Fibroblast of the conjunctiva (primary cell): ENCODE measurements around the gene BRICD5.

ENCODE experiments used
- DNase-seq: peaks from one replicate; pipeline ENCODE4 v3.0.0-alpha.2; 2010; ENCODE audit warnings: low read depth

Gene BRICD5

DNA sequence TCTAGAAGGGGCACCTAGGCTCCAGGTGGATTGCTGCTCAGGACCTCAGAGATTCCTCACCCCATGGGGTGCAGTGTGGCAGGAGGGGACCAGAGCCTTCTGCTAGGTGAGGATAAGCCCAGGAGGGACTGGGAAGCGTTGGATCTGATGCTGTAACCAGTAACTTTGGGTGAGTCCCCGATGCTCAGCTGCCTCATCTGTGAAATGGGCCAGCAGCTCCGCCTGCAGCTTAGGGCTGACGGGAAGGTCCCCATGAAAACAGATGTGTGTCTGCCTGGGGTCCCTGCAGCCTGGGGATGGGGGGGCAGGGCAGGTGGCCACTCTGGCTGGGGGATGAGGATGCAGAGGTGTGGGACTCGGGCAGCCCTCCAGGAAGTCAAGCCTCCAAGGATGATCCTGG is 11.6 kb downstream of the BRICD5 start:
- DNase-seq: no peak

DNA sequence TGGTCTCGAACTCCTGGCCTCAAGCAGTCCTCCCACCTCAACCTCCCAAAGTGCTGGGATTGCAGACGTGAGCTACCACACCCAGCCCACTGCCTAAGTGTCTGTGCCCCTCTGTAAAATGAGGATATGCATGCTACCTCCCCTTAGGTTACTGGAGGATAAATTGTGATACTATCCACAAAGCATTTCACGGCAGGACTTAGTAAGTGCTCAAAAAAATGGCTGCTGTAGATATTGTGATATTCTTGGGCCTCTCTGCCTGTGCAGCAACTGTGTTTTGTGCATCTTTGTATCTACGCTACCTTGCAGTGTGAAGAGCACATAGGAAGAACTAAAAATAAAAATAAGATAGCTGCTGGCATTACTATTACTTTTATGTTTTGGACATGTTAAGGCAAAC is 12.4 kb downstream of the BRICD5 start:
- no peak for DNase-seq

DNA sequence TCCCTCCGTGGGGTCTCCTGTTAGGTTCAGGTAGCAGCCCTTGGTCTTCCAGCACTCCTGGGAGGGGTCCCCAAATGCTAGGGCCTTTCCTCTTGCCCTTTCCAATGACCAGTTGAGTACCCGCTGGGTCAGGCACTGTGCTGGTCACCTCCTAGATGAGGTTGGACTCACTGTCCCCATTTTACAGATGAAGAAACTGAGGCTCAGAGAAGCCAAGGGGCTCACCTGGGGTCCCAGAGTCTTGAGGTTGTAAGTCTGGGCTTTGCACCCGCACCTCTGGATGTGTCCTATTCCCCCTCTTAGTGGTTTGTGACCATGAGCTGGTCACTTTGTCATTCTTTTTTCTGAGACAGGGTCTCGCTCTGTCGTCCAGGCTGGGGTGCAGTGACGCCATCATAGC is 12.9 kb downstream of the BRICD5 start:
- DNase-seq: no peak

- no peak for DNase-seq
Observed at GRCh38 chr16:2196981-2197511, 13.6 kb downstream of the BRICD5 start.

DNA sequence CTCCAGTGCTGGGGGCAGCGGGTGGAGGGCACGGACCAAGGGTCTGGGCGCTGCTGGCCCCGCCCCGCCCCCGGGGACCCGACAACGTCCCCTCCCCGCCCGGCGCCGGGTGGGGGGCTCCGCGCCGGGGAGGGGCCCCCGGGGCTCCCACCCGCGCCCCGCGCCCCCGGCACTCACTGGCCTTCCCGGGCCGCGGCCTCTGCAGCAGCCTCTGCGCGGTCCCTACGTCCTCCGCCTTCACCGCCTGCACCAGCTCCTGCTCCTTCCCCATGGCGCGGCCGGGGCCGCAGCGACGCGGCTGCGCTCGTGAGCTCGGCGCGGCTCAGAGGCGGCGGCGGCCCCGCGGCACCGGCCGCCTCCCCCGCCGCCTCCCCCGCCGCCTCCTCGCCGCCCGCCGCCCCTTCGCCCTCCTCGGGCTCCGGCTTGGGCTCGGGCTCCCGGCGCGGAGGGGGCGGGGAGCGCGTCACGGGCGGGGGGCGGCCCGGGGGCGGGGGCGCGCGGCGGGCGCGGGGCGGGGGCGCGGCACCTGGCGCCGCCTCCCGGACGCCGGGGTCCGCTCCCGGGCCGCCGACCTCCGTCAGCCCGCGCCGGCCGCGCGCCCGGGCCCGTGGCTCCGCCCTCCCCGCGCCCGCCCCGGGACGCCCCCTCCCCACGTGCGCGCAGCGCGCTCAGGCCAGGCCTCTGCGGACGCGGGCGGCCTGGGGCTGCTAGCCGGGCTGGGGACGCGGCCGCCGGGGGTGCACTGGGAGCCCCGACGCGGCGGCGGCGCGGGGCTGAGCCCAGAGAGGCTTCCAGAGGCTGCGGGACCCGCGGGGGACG is 14.3 kb downstream of the BRICD5 start, which contains the start of gene CASKIN1:
CASKIN1 (minus strand) TSS at position 444 of the 819 bp plus-strand sequence; CDS start at position 271, 173 bp downstream.
- DNase-seq: no peak

DNA sequence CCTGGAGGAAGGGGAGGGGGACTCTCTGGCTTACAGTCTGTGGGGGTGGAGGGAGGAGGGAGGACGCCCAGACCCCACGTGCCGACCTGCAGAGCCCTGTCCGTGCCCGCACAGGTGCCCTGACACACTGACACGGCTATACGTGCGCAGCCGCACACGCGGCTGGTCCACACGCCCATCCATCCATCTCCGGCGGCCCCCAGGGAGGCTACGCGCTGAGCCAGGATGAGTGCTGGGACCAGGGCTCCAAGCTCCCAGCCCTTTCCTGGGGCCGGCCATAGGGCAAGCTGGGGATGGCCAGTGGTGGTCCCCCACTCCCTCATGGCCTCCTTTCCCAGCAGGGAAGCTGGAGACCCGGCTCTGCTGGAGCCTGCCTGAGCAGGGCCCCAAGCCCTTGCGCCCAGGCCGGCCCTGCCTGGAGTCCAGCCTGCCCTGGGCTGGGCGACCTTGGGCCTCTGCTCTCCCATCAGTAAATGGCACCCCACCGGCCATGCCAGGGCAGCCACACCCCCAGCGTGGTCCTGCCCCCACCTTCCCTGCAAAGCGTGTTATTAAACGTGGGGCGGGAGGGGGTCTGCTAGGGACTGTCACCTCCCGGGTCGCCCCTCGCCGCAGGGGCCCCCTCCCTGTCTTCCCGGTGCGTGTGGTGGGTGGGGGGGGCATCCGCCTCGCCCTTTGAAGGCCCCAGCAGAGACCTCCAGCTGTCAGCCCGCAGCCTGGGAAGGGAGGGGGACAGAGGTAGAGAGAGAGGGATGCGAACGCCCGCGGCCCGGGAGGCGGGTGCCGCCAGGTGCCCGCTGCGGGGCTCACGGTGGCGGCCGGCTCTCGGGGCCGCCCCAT is 15.1 kb downstream of the BRICD5 start:
- no peak for DNase-seq

DNA sequence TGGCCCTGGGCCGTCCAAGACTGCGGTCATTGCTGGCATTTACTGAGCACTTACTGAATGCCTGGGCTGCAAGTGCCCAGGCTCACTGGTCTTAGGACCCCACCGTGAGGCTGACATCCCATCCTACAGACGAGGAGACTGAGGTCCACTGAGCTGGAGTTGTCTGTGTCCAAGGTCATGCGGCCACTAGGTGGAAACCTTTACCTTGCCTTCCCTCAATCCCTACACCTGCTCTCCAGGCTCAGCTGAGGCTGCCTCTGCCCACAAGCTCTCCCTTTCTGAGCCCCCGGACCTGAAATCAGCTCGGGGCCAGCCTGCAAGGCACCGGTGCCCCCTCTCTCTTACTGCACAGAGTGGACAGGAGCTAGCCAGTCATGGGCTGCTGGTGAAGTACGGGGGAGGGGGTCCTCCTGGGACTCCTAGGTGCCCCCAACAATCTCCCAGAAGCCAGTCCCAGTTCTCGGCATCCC is 15.8 kb downstream of the BRICD5 start:
- DNase-seq: peak; percentile 17

- DNase-seq: peak; percentile 12
Observed at GRCh38 chr16:2194166-2194834, 16.4 kb downstream of the BRICD5 start.

DNA sequence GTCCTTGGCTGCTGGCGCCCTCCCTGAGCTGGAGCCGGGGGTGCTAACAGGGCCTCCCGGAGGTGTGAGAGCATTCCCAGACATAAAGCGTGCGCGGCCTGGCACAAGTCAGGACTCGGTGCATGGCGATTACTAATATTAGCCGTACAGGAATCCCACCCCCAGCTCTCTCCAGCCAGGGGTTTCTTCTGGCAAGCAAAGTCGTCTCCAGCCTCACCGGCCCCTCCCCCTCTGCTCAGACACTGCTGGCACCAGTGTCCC is 19.3 kb downstream of the BRICD5 start:
- DNase-seq: no peak

- no peak for DNase-seq
Observed at GRCh38 chr16:2190659-2191445, 19.8 kb downstream of the BRICD5 start.

DNA sequence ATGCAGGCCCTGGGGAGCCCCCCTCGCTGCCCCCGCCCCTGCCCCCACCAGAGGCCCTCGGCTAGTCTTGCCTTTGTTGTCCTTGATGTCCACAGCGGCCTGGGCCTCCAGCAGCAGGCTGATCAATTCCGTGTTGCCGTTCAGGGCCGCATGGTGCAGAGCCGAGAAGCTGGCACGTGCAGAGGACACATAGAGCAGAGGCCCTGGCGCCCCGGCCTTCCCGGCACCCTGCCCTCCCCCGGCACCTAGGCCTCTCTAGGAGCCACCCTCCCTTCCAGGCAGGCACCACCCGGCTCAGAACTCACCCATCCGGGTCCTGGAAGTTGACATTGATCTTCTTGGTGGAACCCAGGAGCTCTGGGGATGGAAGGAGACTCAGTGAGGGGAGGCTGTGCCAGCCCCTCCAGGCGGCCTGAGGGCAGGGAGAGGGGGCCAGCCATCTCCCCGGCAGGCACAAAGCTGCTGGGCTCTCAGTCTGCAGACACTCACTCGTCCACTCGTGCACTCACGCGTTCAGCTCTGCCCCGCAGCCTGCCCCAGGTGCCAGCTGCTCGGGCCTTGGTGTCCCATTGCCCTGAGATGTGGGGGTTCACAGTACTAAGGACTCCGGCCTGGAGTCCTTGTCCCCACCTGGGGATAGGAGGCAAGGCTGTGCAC is 20.5 kb downstream of the BRICD5 start:
- DNase-seq: no peak

DNA sequence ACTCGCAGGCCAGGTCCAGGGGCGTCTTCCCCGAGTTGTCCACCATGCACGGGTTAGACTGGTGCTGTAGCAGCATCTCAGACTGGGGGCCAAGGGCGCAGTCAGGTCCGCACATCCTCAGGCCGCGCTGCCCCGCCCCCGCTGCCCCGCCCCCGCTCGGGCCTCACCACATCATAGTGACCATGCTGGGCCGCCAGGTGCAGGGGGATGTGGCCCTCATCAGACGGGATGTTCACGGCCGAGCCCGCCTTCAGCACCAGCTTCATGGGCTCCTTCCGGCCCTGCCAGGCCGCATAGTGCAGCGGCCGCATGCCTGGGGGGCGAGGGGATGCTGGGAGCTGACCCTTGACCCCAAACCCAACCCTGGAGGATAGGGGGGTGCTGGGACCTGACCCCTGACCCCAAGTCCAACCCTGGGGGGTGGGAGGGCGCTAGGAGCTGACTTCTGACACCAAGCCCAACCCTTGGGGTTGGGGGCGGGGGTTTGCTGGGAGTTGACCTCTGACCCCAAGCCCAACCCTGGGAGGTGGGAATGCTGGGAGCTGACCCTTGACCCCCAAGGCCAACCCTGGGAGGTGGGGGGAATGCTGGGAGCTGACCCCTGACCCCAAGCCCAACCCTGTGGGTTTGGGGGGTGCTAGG is 21.3 kb downstream of the BRICD5 start:
- DNase-seq: no peak

GRCh38 chr16:2188395-2188794 is 22.3 kb downstream of the BRICD5 start:
- no peak for DNase-seq

DNA sequence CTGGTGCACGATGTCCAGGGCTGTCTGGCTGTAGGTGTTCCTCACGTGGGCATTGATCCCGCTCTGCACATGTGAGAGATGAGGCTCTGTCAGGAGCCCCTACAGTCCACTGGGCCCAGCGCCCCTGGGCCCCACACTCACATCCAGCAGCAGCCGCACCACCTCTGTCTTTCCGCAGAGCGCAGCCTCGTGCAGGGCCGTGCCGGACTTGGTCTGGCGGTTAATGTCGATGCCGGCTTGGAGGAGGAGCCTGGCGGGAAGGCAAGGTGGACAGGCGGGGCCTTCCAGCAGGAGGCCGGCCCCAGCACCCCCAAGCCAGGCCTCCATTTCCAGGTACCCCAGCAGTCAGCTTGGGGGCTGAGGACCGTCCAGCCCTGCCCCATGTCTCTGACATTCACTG is 23.5 kb downstream of the BRICD5 start:
- no peak for DNase-seq

DNA sequence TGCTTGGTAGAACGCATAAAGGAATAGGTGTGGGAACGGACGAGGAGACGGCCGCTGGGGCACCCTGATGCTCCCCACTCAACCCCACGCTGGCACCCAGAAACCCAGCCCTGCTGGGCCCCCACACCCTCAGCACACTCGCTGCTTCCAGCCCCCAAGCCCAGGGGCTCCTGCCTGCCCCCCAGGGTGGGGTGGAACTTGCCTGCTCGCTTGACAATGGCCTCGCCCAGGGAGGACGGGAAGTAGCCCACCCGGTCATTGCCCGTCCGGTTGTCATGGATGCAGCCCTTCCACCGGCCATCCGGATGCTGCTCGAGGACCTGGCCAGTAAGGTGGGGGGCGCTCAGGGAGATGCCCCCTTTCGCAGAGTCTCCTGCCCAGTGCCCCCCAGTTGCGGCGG is 24.2 kb downstream of the BRICD5 start:
- no peak for DNase-seq

DNA sequence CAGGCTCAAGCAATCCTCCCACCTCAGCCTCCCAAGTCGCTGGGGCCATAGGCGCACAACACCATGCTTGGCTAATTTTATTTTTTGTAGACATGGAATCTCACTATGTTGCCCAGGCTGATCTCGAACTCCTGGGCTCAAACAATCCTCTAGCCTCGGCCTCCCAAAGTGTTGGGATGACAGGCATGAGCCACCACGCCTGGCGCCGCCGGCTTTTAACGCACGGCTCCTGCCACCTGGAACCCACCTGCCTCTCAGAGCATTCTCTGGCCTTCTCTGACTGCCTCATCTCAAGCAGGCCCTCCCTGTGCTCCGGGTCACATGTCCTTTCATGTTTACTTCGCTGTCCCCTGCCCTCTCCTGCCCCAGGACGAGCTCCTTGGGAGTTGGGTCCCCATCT is 24.6 kb downstream of the BRICD5 start:
- no peak for DNase-seq

GRCh38 chr16:2184962-2185361 is 25.7 kb downstream of the BRICD5 start:
- DNase-seq: no peak

DNA sequence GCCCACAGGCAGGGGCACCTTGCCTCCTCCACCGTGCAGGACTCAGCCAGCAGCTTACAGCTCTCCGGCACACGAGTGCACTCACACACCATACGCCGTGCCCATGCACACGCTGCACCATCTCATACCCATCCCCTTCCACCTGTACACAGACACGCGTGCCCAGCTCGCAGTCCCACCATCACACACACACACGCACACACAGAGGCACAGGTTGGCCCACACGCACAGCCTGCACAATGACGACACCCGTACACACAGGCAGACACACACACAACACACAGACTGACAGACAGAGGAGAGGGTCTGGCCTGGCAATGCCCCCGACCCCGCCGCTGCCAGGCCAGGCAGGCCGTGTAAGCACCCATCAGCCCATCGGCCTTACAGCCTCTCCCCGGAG is 26.3 kb downstream of the BRICD5 start:
- no peak for DNase-seq

GRCh38 chr16:2183671-2184070 is 27.0 kb downstream of the BRICD5 start:
- no peak for DNase-seq

DNA sequence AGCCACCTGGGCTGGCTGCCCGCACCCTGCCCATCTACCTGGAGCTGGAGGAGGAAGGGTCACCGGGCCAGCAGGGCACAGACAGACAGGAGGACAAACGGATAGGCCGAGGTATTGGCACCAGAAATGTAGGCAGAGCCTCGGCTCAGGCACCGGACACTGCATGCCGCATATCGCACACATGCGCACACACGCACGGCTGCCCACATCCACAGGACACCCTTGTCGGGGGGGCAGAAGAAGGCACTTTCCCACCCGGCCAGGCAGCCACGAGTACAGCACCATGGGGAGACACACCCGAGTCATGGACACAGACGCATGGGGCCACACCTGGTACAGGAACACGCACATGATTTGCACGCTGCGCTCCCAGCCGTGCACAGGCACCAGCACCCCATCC is 28.7 kb downstream of the BRICD5 start:
- DNase-seq: no peak
